A673 (cell line): ENCODE data around the gene CHRNE. TPM values are rescaled to one million over a fixed set of nuclear protein-coding genes. Genes with fewer than 3 reads are reported as not detected.

Experiments used
- BruUV-seq: library from RNA; stranded (reverse); fragments of 400-500 nt; replicated peaks from 2 replicates; lab custom pipeline; 2021; lab: Mats Ljungman, UMichigan
- CTCF ChIA-PET: fragments of 300-600 bp; sonication (Branson Sonifier 250); formaldehyde crosslinking; loops from one replicate; lab custom pipeline; 2022; ENCODE audit warnings: antibody characterized with exemption; lab: Charles Lee
- POLR2A ChIA-PET: fragments of 300-600 bp; sonication (Branson Sonifier 250); formaldehyde crosslinking; loops from one replicate; lab custom pipeline; 2022; ENCODE audit warnings: antibody characterized with exemption; ENCODE audit not compliant: low non-redundant PET; lab: Charles Lee
- DNase-seq: peaks from one replicate; pipeline ENCODE4 v3.0.0-alpha.2; 2015; ENCODE audit warnings: low spot score
- H3K27ac ChIP-seq: fragments of 200-600 bp; sonication (generic); 2 replicates; pipeline ENCODE4 v1.5.1; 2016; ENCODE audit warnings: mixed run types, low read depth, mild to moderate bottlenecking, mixed read lengths, antibody characterized with exemption, low read length; ENCODE audit not compliant: poor library complexity, severe bottlenecking
- H3K27me3 ChIP-seq: fragments of 200-600 bp; sonication (generic); replicated peaks from 2 replicates; pipeline ENCODE4 v1.6.1; 2017; ENCODE audit warnings: mixed run types, low read depth, mild to moderate bottlenecking, mixed read lengths, antibody characterized with exemption, low read length; ENCODE audit not compliant: insufficient read depth, poor library complexity
- H3K36me3 ChIP-seq: fragments of 200-600 bp; sonication (generic); 2 replicates; pipeline ENCODE4 v1.6.1; 2016; ENCODE audit warnings: mixed run types, mild to moderate bottlenecking, mixed read lengths, antibody characterized with exemption, low read length; ENCODE audit not compliant: insufficient read depth, poor library complexity, severe bottlenecking
- H3K4me1 ChIP-seq: fragments of 200-600 bp; sonication (generic); 2 replicates; pipeline ENCODE4 v1.6.1; 2017; ENCODE audit warnings: mixed run types, mild to moderate bottlenecking, mixed read lengths, antibody characterized with exemption, low read length; ENCODE audit not compliant: insufficient read depth, poor library complexity, severe bottlenecking
- H3K4me3 ChIP-seq: fragments of 200-600 bp; sonication (generic); 2 replicates; pipeline ENCODE4 v1.5.1; 2016; ENCODE audit warnings: low read depth, mixed run types, mild to moderate bottlenecking, mixed read lengths, low read length; ENCODE audit not compliant: poor library complexity, severe bottlenecking
- H3K9me3 ChIP-seq: fragments of 200-600 bp; sonication (generic); 2 replicates; pipeline ENCODE4 v1.6.1; 2016; ENCODE audit warnings: mixed run types, low read depth, mild to moderate bottlenecking, mixed read lengths, antibody characterized with exemption, low read length; ENCODE audit not compliant: poor library complexity, severe bottlenecking
- CTCF ChIP-seq: fragments of 300-800, 200-600 bp; sonication (generic); conservative IDR thresholded peaks from 2 replicates; pipeline ENCODE4 v1.5.1; 2017; ENCODE audit warnings: low read depth, mild to moderate bottlenecking, antibody characterized with exemption, low read length, moderate library complexity, mixed read lengths
- EZH2 ChIP-seq: fragments of 200-600 bp; sonication (generic); IDR thresholded peaks from 2 replicates; pipeline ENCODE4 v1.6.1; 2017; ENCODE audit warnings: borderline replicate concordance, low read depth, mild to moderate bottlenecking, mixed read lengths, antibody characterized with exemption, low read length; ENCODE audit not compliant: poor library complexity, severe bottlenecking
- intact Hi-C: fragments of 100-400 bp; cut with micrococcal nuclease; formaldehyde crosslinking; loops from one replicate; pipeline ENCODE4 v1.10.0; 2022; ENCODE audit not compliant: unreplicated experiment
- total RNA-seq: library from RNA; stranded (reverse); gene quantifications from 2 replicates; pipeline ENCODE4 v1.2.3, GENCODE V29; 2021

The CHRNE gene
- total RNA-seq, 1 experiment from 2014 or later, result 0.21 TPM

DNA sequence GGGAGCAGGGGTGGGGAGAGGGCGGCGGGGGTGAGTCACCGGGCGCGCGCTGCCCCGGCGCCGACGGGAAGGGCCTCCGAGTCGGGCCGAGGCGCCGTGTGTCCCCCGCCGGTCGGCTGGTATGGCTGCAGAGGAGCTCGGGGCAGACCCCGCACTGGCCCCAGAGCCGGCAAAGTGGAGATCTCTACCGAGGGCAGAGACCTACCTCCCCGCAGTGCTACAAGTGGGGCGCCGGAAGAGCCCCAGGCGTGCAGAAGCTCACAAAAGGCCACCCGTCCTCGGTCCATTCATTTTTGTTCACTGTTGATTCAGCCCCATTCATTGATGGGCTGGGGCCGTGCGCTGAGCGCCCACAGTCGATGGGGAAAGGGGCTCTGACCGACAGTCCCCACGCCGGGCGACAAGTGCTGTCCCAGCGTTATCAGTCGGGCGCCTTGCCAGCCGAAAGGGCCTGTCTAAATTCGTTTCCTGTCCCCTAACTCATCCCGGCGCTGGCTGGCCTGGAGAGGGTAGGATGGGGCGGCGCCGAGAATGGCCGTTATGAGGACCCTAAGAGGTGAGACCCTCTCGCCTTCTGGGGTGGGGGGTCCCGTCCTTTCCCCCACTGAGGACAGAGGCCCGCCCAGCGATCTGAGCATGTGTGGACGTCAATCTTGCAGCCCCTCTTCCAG lies 47.3 kb upstream of the CHRNE start:
- Histone ChIP-seq H3K27ac (peak overlapping the region; percentile 99), H3K4me1 (peaks cover 25% of the 10 kb centered on the region), H3K4me3 (peak overlapping the region; percentile 100), H3K36me3 (peaks cover 18% of the 10 kb centered on the region), H3K9me3 (no peaks in the 10 kb centered on the region), H3K27me3 (no peaks in the 10 kb centered on the region)
- no peak for TF ChIP-seq EZH2
- no peak for TF ChIP-seq CTCF
- BruUV-seq, result no TSS peak
- ChIA-PET POLR2A (no interaction called here), CTCF (no interaction called here)
- intact Hi-C loops, result no loop called here
- no peak for DNase-seq

GRCh38 chr17:4949321-4950074 lies 46.6 kb upstream of the CHRNE start:
- TF ChIP-seq EZH2 (no peak), CTCF (no peak)
- Histone ChIP-seq H3K36me3 (peaks cover 26% of the 10 kb centered on the region), H3K4me3 (peak overlapping the region; percentile 100), H3K27me3 (no peaks in the 10 kb centered on the region), H3K4me1 (peaks cover 33% of the 10 kb centered on the region), H3K9me3 (no peaks in the 10 kb centered on the region), H3K27ac (peak overlapping the region; percentile 99)
- DNase-seq, result peak; percentile 67
- no TSS peak for BruUV-seq
- POLR2A ChIA-PET, result no interaction called here
- CTCF ChIA-PET, result no interaction called here
- intact Hi-C loops, result loop anchor here (2.0 kb wide), 1 partner anchor 17 kb away; the partner anchor contains the start of gene SPAG7

DNA sequence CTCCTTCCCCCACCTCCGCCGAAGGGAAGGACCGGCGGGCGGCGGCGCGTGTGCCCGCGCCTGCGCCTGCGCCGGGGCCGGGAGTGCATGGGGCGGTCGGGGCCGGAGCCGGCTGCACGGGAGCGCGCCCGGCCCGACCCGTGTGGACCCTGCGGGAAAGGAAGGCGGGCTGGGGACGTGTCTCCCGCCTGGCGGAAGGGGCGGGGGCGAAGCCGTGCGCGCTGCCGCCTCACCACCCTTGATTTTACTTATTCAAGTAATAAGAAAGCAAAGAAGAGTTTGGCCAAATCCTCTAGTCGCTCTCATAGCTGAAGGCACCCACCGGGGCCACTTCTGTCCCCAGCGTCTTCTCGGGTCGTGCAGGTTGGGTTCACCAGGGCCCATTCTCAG lies 46.0 kb upstream of the CHRNE start:
- H3K4me3 ChIP-seq, result peak overlapping the region; percentile 100
- no TSS peak for BruUV-seq
- no peaks in the 10 kb centered on the region for H3K27me3 ChIP-seq
- ChIA-PET POLR2A (interaction anchor here (0.6 kb wide), 1 partner anchor 110 kb away, joined by 3 read pairs; no protein-coding TSS in a partner anchor), CTCF (interaction anchor here (0.5 to 1.0 kb wide), 2 partner anchors 9 to 528 kb away, joined by 4 to 6 read pairs; partner anchors contain the start of gene RNF167)
- H3K4me1 ChIP-seq, result peaks cover 36% of the 10 kb centered on the region
- intact Hi-C loops, result loop anchor here (2.0 kb wide), 1 partner anchor 18 kb away; the partner anchor contains the start of gene SPAG7
- peaks cover 30% of the 10 kb centered on the region for H3K36me3 ChIP-seq
- no peaks in the 10 kb centered on the region for H3K9me3 ChIP-seq
- peak overlapping the region; percentile 99 for H3K27ac ChIP-seq
- TF ChIP-seq CTCF, result no peak
- TF ChIP-seq EZH2, result no peak
- peak; percentile 93 for DNase-seq
